HG03103 (cell line): ENCODE measurements around the gene BDKRB1.

ENCODE experiments used
- ATAC-seq: cut with Tn5 transposase; IDR thresholded peaks from one replicate; pipeline ENCODE4 v1.9.1; 2021; ENCODE audit warnings: low read depth; ENCODE audit not compliant: unreplicated experiment

Gene BDKRB1

DNA sequence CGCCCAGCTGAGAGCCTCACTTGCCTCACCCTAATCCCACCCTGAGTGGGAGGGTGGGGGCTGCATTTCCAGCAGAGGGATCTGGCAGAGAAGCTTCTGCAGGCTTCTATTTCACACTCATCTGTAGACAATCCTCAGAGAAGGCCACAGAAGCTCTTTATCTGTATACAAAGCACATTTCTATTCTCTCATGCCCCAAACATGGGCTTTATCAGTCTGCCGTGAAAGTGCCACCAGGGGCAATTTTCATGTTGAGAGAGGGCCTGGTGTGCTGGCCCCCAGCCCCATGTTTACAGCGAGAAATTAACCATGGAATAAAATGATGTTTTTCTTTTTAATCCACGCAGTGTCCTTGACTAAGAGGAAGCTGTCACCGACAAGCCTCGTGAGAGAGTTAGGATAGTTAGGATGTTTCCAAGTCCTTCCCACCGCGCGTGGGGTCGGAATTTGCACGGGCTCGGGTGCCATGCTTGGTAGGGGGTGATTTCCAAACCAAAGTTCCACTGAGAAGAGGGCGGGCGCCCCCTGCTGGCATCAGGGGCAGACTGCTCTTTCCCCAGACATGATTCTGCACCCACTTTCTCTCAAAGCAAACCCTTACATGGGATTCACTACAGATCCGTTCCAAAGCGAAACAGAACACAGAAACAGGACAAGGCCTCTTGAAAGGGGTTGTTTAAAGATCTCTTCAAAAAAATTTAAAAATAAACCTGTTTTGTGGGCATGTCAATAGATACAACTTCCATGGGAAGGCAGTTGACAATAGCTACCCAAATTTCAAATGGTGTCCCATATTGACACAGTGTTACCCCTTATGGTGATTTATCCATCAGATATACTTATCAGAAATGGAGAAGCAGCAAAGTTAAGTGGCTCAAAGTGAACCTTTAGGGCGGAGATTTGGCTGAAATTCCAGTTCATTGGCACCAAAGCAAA is 19.4 kb downstream of the BDKRB1 start:
- ATAC-seq = no peak

DNA sequence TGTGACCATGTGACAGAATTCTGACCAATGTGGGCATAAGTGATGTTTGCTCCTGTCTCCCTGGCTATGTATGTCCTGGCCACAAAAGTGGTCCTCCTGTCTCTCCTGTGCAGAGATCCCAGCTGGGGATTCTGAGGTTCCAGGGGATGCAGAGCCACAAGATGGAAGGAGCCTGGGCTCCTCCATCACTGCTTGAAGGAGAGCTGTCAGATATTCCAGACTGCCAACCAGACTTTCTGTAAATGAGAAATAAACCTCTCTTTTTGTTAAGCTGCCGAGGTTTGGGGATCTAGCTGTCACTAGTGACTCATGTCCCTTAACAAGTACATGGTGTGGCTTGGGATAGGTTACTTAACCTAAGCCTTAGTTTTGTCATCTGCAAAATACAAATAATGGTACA is 21.9 kb downstream of the BDKRB1 start:
- no peak for ATAC-seq

DNA sequence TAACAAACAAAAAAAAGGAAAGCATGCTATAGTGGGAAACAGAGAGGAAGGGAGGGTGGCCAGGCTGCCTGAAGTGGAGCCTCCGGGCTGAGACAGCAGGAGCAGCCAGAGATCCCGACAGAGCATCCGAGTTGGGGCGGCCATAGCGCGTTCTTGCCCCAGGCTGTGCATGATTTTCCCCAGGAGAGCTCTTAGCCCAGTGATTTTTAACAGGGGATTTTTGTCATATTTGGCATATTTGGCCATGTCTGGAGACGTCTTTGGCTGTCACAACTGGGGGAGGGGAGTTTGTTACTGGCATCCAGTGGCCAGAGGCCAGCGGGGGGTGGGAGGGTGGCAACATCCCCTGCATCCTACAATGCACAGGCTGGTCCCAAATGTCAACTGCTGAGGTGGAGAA is 23.6 kb downstream of the BDKRB1 start:
- no peak for ATAC-seq

DNA sequence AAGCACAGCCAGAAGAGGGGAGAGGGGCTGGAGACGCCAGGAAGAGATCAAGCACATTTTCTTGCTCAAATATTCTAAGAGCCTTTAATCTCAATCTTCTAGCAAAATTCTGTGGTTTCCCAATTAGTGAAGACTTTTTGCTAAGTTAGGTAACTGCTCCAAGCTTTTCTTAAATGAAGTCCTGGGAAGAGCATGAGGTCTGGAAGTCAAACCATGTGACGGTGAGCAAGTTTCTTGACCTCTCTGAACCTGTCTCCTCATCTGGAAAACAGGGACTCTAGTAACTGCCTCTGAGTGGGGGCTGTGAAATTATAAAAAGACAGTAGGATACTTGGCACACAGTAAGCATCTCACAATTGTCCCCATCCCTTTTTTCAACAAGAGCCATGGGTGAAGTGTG is 24.1 kb downstream of the BDKRB1 start:
- no peak for ATAC-seq

DNA sequence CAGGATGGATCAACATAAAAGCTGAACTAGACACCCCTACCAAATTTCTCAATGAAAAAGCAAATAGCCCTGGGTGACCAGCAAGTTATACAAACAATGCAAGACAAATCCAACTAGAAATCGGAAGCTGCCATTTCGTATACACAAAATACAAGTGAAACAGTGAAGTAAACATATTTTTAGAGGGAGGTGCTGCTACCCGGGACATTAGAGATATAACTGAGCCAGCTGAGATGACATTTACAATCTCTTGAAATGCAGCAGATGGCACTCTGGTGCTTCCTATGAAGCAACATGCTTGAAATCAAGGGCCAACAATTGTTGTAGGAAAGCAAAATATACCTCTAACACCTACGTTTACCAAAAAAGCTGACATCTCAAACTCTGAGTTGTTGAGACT is 25.5 kb downstream of the BDKRB1 start:
- ATAC-seq = no peak

GRCh38 chr14:96284008-96284407 is 28.0 kb downstream of the BDKRB1 start:
- ATAC-seq = no peak

DNA sequence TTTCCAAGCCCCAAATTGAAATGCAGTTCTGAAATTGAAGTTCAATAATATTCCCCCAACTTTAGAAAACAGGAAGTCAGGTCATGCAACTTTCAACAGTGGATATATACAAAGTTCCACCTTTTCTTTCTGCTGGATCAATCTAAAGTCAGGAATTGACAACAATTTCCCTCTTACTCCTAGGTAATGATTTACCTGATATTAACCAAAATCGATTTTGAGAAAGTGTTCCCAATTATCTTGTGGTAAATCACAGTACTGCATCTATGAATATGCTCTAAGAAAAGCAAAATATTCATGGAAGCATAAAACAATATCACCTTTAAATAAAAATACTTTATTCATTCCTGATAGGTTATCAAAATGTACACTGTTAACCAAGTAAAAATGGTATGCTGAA is 28.4 kb downstream of the BDKRB1 start:
- ATAC-seq = no peak

- ATAC-seq = no peak
These were observed 29.7 kb downstream of the BDKRB1 start for GRCh38 chr14:96285667-96286066.

DNA sequence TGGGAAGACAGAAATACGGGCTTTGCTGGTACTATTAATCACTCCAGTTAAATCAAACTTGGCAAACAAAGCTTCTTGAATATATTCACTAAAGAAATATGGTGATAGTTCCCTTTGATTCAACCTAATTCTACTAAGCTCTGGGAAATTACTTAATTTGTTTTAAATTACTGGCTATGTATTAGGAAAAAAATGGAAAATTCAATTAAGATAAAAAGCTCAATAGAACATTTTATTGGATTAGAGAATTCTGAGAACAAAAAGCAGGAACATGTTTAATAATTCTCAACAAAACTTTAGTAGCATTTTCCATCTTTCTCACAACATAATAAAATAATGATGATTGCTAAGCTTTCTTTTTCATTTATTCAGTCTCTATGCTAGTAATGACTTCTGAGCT is 30.2 kb downstream of the BDKRB1 start:
- no peak for ATAC-seq

DNA sequence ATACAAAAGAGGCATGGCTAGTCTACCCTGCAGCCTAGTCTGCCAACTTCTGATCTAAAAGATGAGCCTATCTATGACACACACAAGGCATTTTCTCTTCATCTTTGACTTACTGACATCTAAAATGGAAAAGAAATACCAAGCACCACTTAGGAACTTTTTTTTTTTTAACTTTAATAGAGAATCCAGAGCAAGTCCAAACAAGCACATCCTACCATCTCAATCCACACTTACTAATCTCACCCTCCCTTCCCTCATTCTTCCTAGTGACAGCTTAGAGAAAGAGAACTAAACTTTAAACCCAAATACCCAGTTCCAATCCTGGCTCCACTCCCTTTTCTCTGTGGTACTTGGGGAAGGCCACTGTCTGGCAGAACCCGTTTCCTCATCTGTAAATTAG is 31.8 kb downstream of the BDKRB1 start:
- no peak for ATAC-seq

DNA sequence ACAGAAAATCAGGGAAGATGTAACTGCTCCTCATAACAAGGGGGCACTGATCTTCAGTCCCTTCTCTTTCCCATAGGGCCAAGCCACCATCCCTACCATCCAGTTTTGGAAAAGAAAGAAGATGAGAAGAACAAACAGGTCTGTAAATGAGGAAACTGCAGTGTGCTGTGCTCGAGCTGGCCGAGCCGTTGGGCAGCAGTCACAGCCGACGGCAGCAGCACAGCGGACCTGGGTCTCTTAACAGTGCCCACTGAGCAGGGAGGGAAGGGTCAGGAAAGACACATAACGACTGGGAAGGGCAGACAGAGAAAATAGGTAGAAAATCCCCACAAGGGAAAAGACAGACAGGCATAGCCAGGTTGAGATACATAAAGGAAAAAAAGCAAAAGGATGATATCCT is 38.2 kb downstream of the BDKRB1 start:
- no peak for ATAC-seq

DNA sequence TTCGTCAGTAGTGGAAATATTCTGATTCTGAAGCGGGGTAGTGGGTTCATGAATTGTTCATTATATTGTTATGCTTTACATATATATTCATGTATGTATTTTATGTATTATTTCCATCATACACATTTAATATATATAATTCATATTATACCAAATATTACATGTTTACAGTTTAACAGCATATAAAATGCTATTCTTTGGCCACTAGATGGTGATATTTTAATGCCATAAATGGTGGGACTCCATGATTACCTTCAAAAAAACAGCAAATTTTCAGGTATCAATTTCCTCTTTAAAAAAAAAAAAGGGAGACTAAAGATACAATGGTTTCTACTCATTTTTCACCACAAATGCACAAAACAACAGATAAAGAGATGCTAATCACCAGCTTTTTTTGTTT is 41.0 kb downstream of the BDKRB1 start:
- no peak for ATAC-seq

DNA sequence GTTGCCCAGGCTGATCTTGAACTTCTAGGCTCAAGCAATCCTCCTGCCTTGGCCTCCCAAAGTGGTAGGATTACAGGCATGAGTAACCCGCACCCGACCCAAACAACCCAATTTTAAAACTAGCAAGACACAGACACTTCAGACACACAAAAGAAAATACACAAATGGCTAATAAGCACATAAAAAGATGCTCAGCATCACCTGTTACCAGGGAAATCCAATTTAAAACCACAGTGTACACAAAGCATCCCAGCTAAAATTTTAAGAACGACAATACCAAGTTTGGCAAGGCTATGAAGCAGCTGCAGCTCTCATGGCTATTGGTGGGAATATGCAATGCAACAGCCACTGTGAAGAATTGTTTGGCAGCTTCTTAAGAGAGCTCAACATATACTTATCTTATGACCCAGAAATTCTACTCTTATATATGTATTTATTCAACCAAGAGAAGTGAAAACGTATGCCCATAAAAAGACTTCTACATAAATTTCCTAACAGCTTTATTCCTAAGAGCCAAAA is 42.0 kb downstream of the BDKRB1 start:
- no peak for ATAC-seq

DNA sequence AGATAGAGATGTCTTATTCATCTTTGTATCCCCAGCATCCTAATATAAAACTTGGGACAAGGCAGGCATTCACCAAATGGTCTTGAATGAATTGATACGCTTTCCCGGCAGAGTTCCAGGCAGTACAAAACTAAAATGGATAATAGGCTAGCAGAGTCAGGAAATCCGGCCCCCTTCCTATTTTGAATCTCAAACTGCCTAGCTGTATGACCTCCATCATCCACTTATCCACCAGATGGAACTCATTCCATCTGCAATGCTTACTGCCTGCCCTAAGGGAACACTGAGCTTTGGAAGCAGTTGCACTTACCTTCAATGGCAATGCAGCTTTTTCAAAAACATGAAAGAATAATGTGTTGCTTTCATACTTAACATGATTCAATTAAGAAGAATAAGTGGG is 43.4 kb downstream of the BDKRB1 start:
- ATAC-seq = no peak

- no peak for ATAC-seq
These were observed 48.0 kb downstream of the BDKRB1 start for GRCh38 chr14:96303981-96304380.

DNA sequence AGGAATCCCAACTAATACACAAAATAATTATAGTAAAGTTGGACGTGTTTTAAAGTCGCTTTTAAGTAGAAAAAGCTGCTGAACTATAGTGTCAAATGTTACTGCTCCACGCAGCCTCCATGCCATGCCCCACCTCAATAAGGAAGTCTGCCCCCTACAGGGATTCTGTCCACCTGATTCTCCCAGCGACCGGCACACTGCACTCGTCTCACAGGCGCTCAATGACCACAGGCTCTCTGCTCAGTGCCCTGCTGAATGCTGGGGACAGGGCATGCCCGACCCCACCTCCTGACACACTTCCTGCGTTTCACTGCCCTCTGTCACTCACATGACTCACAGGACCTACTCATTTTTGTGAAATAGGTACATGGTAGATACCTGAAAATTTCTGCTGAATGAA is 48.9 kb downstream of the BDKRB1 start:
- no peak for ATAC-seq

DNA sequence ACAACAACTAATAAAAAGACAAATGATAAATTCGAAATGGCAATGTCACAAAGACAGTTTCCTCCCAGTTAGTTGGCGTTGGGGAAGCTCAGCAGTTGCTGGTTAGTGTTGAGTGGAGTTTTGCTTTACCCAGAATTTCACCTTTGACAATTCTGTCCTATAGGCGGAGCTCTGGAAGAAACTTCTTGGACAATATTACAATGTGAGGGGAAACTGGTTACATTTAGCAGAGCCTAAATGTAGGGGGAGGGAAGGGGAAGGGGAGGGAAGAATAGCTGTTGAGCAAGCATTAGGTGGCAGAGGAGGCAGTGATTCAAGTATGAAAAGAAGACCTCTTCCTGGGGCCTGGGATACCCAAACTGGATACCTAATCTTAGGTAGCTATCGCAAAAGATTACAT is 51.4 kb downstream of the BDKRB1 start:
- ATAC-seq = no peak

DNA sequence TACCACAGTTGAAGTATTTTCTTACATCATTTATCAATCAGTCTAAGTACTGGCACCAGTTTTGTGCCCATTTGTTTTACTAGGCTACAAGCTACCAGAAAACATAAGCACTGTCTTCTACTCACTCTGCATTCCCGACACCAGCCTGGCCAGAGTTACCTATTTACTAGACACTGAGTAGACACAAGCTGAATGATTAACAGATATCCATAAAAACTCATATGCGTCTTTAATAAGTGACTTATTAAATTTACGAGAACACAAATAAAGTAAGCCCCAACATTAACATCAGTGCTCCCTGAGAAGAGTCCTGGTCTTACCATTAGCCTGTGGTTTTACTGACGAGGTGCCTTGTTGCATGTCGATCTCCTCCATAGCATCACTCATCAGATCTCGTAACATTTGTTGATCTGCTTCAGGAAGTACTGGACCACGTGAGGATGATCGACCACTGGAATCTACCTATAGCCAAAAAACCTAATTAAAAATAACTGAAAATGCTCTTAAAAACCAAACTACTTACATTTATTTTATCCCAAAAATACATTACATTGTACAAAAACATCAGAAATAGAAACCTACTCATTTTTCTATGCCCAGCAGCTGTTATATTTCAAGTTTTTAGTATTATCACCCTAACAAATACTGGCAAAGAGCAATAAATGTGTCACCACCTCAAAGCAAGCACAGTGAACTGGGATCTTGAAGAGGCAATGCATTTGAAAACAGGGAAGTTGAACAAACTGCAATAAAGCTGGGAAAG is 53.3 kb downstream of the BDKRB1 start:
- no peak for ATAC-seq

DNA sequence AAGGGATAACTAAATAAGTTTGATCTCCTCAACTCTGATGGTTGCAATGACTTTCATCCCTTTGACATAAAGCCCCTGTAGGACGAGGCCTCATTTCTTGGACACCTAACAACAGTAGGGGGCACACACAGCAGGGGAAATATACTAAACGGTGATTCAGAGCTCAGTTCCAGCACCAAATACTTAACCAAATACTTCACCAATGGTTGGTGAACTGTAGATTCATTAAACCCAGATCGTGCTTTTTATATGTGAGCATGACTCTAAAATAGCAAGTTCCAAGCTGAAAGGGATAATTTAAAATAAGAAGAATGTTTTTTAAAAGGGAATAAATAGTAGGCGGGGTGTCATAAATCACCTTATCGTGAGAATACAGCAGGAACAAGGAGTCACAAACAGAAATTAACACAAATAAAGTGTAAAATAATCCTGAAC is 53.9 kb downstream of the BDKRB1 start:
- no peak for ATAC-seq

- ATAC-seq = no peak
These were observed 54.9 kb downstream of the BDKRB1 start for GRCh38 chr14:96310906-96311305.
